ENCODE measurements around the gene DGUOK. TPM values are rescaled to one million over a fixed set of nuclear protein-coding genes. Genes with fewer than 3 reads are reported as not detected.

Gene DGUOK
- polyA plus RNA-seq, 1 donor (not counting 4 experiments of a cell fraction or from before 2014, with no cell fraction given) = 102 TPM

- H3K36me3 ChIP-seq (ENCODE audit: control insufficient read depth in 2 of 2, extremely low read depth in 1 of 2, insufficient read depth in 2 of 2, low read length in 2 of 2) = no peaks in the 10 kb centered on the region
- peaks cover 2% of the 10 kb centered on the region for H3K79me2 ChIP-seq (ENCODE audit: control insufficient read depth, insufficient read depth, low read length)
- dilution Hi-C loops (cut with MboI; ENCODE audit: extremely low pct_ligation_motif_present, low sequenced_read_pairs) = no loop called here
- TF ChIP-seq EZH2 (IDR thresholded peaks at IDR 0.05; ENCODE audit: low read length) = no peak
- TF ChIP-seq, protein P1, sequence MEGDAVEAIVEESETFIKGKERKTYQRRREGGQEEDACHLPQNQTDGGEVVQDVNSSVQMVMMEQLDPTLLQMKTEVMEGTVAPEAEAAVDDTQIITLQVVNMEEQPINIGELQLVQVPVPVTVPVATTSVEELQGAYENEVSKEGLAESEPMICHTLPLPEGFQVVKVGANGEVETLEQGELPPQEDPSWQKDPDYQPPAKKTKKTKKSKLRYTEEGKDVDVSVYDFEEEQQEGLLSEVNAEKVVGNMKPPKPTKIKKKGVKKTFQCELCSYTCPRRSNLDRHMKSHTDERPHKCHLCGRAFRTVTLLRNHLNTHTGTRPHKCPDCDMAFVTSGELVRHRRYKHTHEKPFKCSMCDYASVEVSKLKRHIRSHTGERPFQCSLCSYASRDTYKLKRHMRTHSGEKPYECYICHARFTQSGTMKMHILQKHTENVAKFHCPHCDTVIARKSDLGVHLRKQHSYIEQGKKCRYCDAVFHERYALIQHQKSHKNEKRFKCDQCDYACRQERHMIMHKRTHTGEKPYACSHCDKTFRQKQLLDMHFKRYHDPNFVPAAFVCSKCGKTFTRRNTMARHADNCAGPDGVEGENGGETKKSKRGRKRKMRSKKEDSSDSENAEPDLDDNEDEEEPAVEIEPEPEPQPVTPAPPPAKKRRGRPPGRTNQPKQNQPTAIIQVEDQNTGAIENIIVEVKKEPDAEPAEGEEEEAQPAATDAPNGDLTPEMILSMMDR (optimal IDR thresholded peaks at IDR 0.05 in 1 of 3, IDR thresholded peaks at IDR 0.05 in 1 of 3, conservative IDR thresholded peaks at IDR 0.05 in 1 of 3; ENCODE audit: extremely low read depth in 1 of 3, insufficient read depth in 2 of 3, low read length in 3 of 3) = no peak
- no peak overlapping the region for H3K9ac ChIP-seq (ENCODE audit: control insufficient read depth, extremely low read depth, insufficient read depth, low read length)
- no peak overlapping the region for H2AFZ ChIP-seq (ENCODE audit: control insufficient read depth, low read length)
- DNase-seq (ENCODE audit: low read depth, low spot score) (no peak), FAIRE-seq (no peak)
- H3K27me3 ChIP-seq (ENCODE audit: control insufficient read depth, extremely low read depth, insufficient read depth, low read length) = no peaks in the 10 kb centered on the region
- peaks cover 42% of the 10 kb centered on the region for H3K4me1 ChIP-seq (ENCODE audit: control insufficient read depth, extremely low read depth, insufficient read depth, low read length)
- no peak overlapping the region for H3K4me3 ChIP-seq (ENCODE audit: control insufficient read depth in 2 of 3, extremely low read depth in 1 of 3, insufficient read depth in 2 of 3, low read depth in 1 of 3, low read length in 3 of 3)
- H3K9me1 ChIP-seq (ENCODE audit: control insufficient read depth, extremely low read depth, insufficient read depth, low read length) = peaks cover 9% of the 10 kb centered on the region
- peak overlapping the region; percentile 77 for H3K4me2 ChIP-seq (ENCODE audit: control insufficient read depth, extremely low read depth, insufficient read depth, low read depth, low read length)
- no peaks in the 10 kb centered on the region for H4K20me1 ChIP-seq (ENCODE audit: control insufficient read depth, extremely low read depth, insufficient read depth, low read length)
- H3K27ac ChIP-seq (ENCODE audit: control insufficient read depth, insufficient read depth, low read length) = peak overlapping the region; percentile 7
- no peaks in the 10 kb centered on the region for H3K9me3 ChIP-seq (ENCODE audit: control insufficient read depth, low read depth, low read length)
Observed at GRCh38 chr2:73979021-73979420, 52.3 kb downstream of the DGUOK start.

DNA sequence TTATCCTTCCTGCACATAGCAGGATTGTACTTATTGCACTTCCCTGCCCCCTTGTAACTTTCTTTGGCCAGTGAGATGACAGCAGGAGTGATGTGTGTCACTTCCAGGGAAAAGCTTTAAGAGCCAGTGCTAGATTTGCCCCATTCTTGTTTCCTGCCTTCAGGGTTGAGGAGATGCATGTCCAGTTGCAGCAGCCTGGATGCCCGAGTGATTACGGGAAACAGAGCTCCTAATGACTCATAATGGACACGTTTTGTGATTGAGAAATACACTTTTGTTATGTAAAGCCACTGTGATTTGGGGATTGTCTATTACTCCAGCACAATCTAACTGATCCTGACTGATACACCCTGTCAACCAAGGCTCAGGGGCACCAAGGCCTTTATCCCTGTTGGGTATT is 53.0 kb downstream of the DGUOK start:
- Histone ChIP-seq H3K36me3 (ENCODE audit: control insufficient read depth in 2 of 2, extremely low read depth in 1 of 2, insufficient read depth in 2 of 2, low read length in 2 of 2) (no peaks in the 10 kb centered on the region), H3K27ac (ENCODE audit: control insufficient read depth, insufficient read depth, low read length) (peak overlapping the region; percentile 27), H3K4me2 (ENCODE audit: control insufficient read depth, extremely low read depth, insufficient read depth, low read depth, low read length) (peak overlapping the region; percentile 77), H3K9ac (ENCODE audit: control insufficient read depth, extremely low read depth, insufficient read depth, low read length) (no peak overlapping the region), H3K4me1 (ENCODE audit: control insufficient read depth, extremely low read depth, insufficient read depth, low read length) (peaks cover 42% of the 10 kb centered on the region), H3K9me1 (ENCODE audit: control insufficient read depth, extremely low read depth, insufficient read depth, low read length) (peaks cover 9% of the 10 kb centered on the region), H4K20me1 (ENCODE audit: control insufficient read depth, extremely low read depth, insufficient read depth, low read length) (no peaks in the 10 kb centered on the region), H3K79me2 (ENCODE audit: control insufficient read depth, insufficient read depth, low read length) (peaks cover 2% of the 10 kb centered on the region), H3K27me3 (ENCODE audit: control insufficient read depth, extremely low read depth, insufficient read depth, low read length) (no peaks in the 10 kb centered on the region), H2AFZ (ENCODE audit: control insufficient read depth, low read length) (no peak overlapping the region), H3K9me3 (ENCODE audit: control insufficient read depth, low read depth, low read length) (no peaks in the 10 kb centered on the region), H3K4me3 (ENCODE audit: control insufficient read depth in 2 of 3, extremely low read depth in 1 of 3, insufficient read depth in 2 of 3, low read depth in 1 of 3, low read length in 3 of 3) (peak overlapping the region in 1 of 3 experiments; percentile 5)
- DNase-seq (ENCODE audit: low read depth, low spot score) (no peak), FAIRE-seq (peak; percentile 71)
- TF ChIP-seq EZH2 (IDR thresholded peaks at IDR 0.05; ENCODE audit: low read length) = no peak
- TF ChIP-seq, protein P1 (optimal IDR thresholded peaks at IDR 0.05 in 1 of 3, IDR thresholded peaks at IDR 0.05 in 1 of 3, conservative IDR thresholded peaks at IDR 0.05 in 1 of 3; ENCODE audit: extremely low read depth in 1 of 3, insufficient read depth in 2 of 3, low read length in 3 of 3) = no peak
- dilution Hi-C loops (cut with MboI; ENCODE audit: extremely low pct_ligation_motif_present, low sequenced_read_pairs) = no loop called here
